Hepatocyte (in vitro differentiated cells): ENCODE data around the gene CNIH2. TPM values are rescaled to one million over a fixed set of nuclear protein-coding genes. Genes with fewer than 3 reads are reported as not detected.
A peak's percentile ranks its signal among the peaks of the same experiment; 100 is the strongest.

ENCODE experiments used
- DNase-seq: peaks from one replicate; pipeline ENCODE4 v3.0.0-alpha.2; 2016; ENCODE audit warnings: low spot score
- H2AFZ ChIP-seq: fragments of 200-600 bp; sonication (generic); 2 replicates; pipeline ENCODE4 v1.6.0; 2016; ENCODE audit warnings: antibody characterized with exemption, mild to moderate bottlenecking
- H3K27ac ChIP-seq: fragments of 200-600 bp; sonication (generic); 2 replicates; pipeline ENCODE4 v1.5.1; 2016; ENCODE audit warnings: mild to moderate bottlenecking
- H3K27me3 ChIP-seq: fragments of 200-600 bp; sonication (generic); 2 replicates; pipeline ENCODE4 v1.6.1; 2016
- H3K36me3 ChIP-seq: fragments of 200-600 bp; sonication (generic); replicated peaks from 2 replicates; pipeline ENCODE4 v1.5.1; 2016; ENCODE audit warnings: low read depth; ENCODE audit not compliant: insufficient read depth
- H3K4me1 ChIP-seq: fragments of 200-600 bp; sonication (generic); 2 replicates; pipeline ENCODE4 v1.5.1; 2016; ENCODE audit warnings: mild to moderate bottlenecking, moderate library complexity; ENCODE audit not compliant: insufficient read depth
- H3K4me2 ChIP-seq: fragments of 200-600 bp; sonication (generic); 2 replicates; pipeline ENCODE4 v1.6.0; 2016
- H3K4me3 ChIP-seq: fragments of 200-600 bp; sonication (generic); 2 replicates; pipeline ENCODE4 v1.5.1; 2016; ENCODE audit warnings: mild to moderate bottlenecking
- H3K79me2 ChIP-seq: fragments of 200-600 bp; sonication (generic); 2 replicates; pipeline ENCODE4 v1.6.0; 2017; ENCODE audit warnings: mild to moderate bottlenecking
- H3K9me2 ChIP-seq: fragments of 200-600 bp; sonication (generic); replicated peaks from 2 replicates; pipeline ENCODE4 v1.6.0; 2017; ENCODE audit warnings: mild to moderate bottlenecking; ENCODE audit not compliant: insufficient read depth
- H3K9me3 ChIP-seq: fragments of 200-600 bp; sonication (generic); 2 replicates; pipeline ENCODE4 v1.5.1; 2016; ENCODE audit warnings: low read depth, mild to moderate bottlenecking
- H4K20me1 ChIP-seq: fragments of 200-600 bp; sonication (generic); 2 replicates; pipeline ENCODE4 v1.6.0; 2016; ENCODE audit warnings: mild to moderate bottlenecking; ENCODE audit not compliant: insufficient read depth, poor library complexity, severe bottlenecking
- EZH2 ChIP-seq: fragments of 200-600 bp; sonication (generic); IDR thresholded peaks from 2 replicates; pipeline ENCODE4 v1.6.1; 2016; ENCODE audit warnings: antibody characterized with exemption, mild to moderate bottlenecking, borderline replicate concordance
- EZH2phosphoT487 ChIP-seq: fragments of 200-600 bp; sonication (generic); IDR thresholded peaks from one replicate; pipeline ENCODE4 v1.6.1; 2018; ENCODE audit warnings: antibody characterized with exemption, mild to moderate bottlenecking, low read depth, moderate library complexity; ENCODE audit not compliant: unreplicated experiment, severe bottlenecking
- WGBS: methylation state at CpG from one replicate; pipeline ENCODE4 v1.1.6; 2016; ENCODE audit warnings: low lambda C conversion rate; ENCODE audit errors: missing lambda C conversion rate; 5-methylcytosine and 5-hydroxymethylcytosine counted together
- polyA plus RNA-seq: library from polyadenylated mRNA; unstranded; fragments of >200 nt; fragmentation: Nextera tagmentation; extraction: Ambion mirVana; gene quantifications from 2 replicates; pipeline ENCODE4 v1.2.1, GENCODE V29; 2016
- total RNA-seq: library from RNA; depleted of rRNA; stranded (reverse); fragments of >200 nt; gene quantifications from 2 replicates; pipeline ENCODE4 v1.2.3, GENCODE V29; 2014
- TF ChIP-seq, protein P1 (sequence below): fragments of 200-600 bp; sonication (generic); IDR thresholded peaks from 2 replicates; pipeline ENCODE4 v1.5.1; 2016; ENCODE audit warnings: antibody characterized with exemption, mild to moderate bottlenecking; ENCODE audit not compliant: poor library complexity

The CNIH2 gene
- total and polyA plus RNA-seq, 2 experiments from 2014 or later, result 1.7 to 6.2 TPM

DNA sequence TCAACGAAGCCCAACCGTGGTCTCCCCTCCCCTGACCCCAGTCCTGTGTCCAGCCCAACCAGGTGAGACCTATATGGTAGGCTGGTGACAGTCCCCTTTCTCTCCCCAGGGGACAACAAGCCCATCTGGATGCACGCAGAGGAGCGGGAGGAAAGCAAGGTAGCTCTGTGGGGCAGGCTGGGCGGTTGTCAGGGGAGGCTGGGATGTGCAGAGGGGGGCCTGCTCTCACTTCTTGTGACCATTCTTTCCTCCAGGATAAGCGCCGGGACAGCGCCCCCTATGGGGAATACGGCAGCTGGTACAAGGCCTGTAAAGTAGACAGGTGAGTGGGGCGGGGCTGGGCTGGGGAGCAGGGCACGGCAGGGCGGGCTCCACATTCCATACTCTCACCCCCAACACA lies 13.1 kb upstream of the CNIH2 start:
- Histone ChIP-seq H3K79me2 (peaks cover 14% of the 10 kb centered on the region), H3K9me3 (no peaks in the 10 kb centered on the region), H3K36me3 (no peaks in the 10 kb centered on the region), H3K27me3 (no peaks in the 10 kb centered on the region), H3K4me2 (no peak overlapping the region), H3K9me2 (no peaks in the 10 kb centered on the region), H3K27ac (no peak overlapping the region), H3K4me3 (no peak overlapping the region), H3K4me1 (peaks cover 8% of the 10 kb centered on the region), H2AFZ (no peak overlapping the region), H4K20me1 (peaks cover 9% of the 10 kb centered on the region)
- TF ChIP-seq EZH2, result no peak
- no peak for TF ChIP-seq EZH2phosphoT487
- TF ChIP-seq, protein P1, sequence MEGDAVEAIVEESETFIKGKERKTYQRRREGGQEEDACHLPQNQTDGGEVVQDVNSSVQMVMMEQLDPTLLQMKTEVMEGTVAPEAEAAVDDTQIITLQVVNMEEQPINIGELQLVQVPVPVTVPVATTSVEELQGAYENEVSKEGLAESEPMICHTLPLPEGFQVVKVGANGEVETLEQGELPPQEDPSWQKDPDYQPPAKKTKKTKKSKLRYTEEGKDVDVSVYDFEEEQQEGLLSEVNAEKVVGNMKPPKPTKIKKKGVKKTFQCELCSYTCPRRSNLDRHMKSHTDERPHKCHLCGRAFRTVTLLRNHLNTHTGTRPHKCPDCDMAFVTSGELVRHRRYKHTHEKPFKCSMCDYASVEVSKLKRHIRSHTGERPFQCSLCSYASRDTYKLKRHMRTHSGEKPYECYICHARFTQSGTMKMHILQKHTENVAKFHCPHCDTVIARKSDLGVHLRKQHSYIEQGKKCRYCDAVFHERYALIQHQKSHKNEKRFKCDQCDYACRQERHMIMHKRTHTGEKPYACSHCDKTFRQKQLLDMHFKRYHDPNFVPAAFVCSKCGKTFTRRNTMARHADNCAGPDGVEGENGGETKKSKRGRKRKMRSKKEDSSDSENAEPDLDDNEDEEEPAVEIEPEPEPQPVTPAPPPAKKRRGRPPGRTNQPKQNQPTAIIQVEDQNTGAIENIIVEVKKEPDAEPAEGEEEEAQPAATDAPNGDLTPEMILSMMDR, result peak; percentile 21
- WGBS, result 82% methylated on average over 12 of the region's 12 CpGs
- no peak for DNase-seq

GRCh38 chr11:66265531-66266377 lies 12.2 kb upstream of the CNIH2 start:
- Histone ChIP-seq H3K27me3 (no peaks in the 10 kb centered on the region), H4K20me1 (peaks cover 16% of the 10 kb centered on the region), H3K36me3 (no peaks in the 10 kb centered on the region), H3K79me2 (peaks cover 21% of the 10 kb centered on the region), H3K9me3 (no peaks in the 10 kb centered on the region), H3K4me3 (no peak overlapping the region), H2AFZ (no peak overlapping the region), H3K4me2 (no peak overlapping the region), H3K4me1 (peaks cover 11% of the 10 kb centered on the region), H3K9me2 (no peaks in the 10 kb centered on the region), H3K27ac (no peak overlapping the region)
- no peak for DNase-seq
- 99% methylated on average over 25 of the region's 26 CpGs for WGBS
- TF ChIP-seq EZH2phosphoT487, result no peak
- TF ChIP-seq, protein P1, result no peak
- TF ChIP-seq EZH2, result no peak

- Histone ChIP-seq H3K4me3 (no peak overlapping the region), H4K20me1 (peaks cover 18% of the 10 kb centered on the region), H3K27ac (peak overlapping the region; percentile 89), H3K4me1 (peaks cover 11% of the 10 kb centered on the region), H3K9me2 (no peaks in the 10 kb centered on the region), H3K79me2 (peaks cover 28% of the 10 kb centered on the region), H3K27me3 (no peaks in the 10 kb centered on the region), H2AFZ (no peak overlapping the region), H3K4me2 (peak overlapping the region; percentile 91), H3K9me3 (no peaks in the 10 kb centered on the region), H3K36me3 (no peaks in the 10 kb centered on the region)
- TF ChIP-seq, protein P1, result no peak
- TF ChIP-seq EZH2 (no peak), EZH2phosphoT487 (no peak)
- 92% methylated on average over 20 of the region's 20 CpGs for WGBS
- no peak for DNase-seq
Measured at GRCh38 chr11:66266378-66267038, 11.5 kb upstream of the CNIH2 start.
